HS-5 (cell line): ENCODE data around the gene SLC49A4.

Experiments
- DNase-seq: peaks from one replicate; pipeline ENCODE4 v3.0.0-alpha.2; 2012; ENCODE audit warnings: low read depth

Gene SLC49A4

GRCh38 chr3:122786066-122786465 lies 8.8 kb upstream of the SLC49A4 start:
- no peak for DNase-seq

GRCh38 chr3:122787872-122788271 lies 7.0 kb upstream of the SLC49A4 start:
- no peak for DNase-seq

- no peak for DNase-seq
These were observed 5.1 kb upstream of the SLC49A4 start for GRCh38 chr3:122789585-122790273.

DNA sequence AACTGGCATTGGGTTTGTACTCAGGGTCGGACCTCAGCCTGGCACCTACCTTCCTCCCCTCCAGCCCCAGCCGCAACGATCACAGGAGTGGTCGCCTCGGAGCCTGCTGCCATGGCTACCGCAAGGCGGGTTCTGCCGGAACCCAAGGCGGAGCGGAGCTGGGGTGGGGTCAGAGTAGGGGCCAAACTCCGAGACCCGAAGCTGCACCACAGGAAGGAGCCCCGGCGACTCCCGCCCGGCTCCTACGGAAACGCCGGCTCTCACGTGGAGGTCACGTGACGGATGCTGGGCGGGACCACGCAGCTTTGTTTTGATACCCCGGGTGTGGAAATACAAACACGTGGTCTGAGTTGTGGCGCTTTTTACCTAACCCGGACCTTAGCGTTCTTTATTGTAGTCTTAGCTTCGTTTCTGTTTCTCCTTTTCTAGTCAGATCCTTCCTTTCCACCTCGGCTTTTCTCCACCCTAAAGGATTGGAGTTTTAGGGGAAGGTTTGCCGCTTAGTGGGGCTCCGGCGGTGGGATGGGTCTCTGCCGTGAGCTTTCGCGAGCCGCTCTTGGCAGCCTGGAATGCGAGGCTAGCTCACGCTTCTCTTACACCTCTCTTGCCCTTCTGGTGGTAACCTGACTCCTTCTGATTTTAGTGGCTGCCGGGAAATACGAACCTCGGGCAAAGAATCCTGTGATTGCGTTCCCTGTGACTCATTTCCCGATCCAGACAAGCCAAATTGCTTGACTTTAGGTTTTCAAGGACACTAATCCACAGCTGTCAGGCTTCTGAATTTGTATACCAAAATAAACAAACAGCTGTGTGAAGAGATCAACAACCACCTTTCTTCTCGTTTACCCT lies 1.1 kb upstream of the SLC49A4 start, which contains the start of gene HSPBAP1:
Gene HSPBAP1, minus strand, starts transcription at position 264 of the 849 bp plus-strand sequence. Its CDS starts 151 bp downstream, at position 113.
- DNase-seq: peak; percentile 74

- no peak for DNase-seq
These were observed 438 bp upstream of the SLC49A4 start for GRCh38 chr3:122794483-122794778.

DNA sequence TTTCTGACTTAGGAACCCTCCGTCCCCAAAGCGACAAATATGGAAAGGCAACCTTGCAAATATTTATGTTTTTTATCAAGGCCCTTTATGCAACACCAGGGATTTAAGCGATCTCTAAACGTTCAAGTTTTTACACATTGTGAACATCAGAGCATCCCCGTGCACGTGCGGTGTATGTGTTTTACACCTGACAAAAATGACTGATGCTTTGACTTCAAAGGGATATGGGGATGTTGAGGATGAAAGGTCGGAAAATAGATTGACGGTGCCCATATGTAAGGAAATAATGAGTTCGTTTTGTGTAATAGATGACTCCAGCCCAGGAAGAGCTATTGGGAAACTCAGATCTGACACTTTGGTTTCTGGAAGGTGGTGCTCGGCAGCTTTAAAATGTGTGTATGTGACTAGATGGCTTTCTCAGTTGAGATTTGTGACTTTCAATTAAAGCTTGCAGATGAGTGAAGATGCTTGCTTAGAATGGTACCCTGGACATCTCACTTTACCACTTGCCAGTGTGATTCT lies 866 bp downstream of the SLC49A4 start:
- no peak for DNase-seq

DNA sequence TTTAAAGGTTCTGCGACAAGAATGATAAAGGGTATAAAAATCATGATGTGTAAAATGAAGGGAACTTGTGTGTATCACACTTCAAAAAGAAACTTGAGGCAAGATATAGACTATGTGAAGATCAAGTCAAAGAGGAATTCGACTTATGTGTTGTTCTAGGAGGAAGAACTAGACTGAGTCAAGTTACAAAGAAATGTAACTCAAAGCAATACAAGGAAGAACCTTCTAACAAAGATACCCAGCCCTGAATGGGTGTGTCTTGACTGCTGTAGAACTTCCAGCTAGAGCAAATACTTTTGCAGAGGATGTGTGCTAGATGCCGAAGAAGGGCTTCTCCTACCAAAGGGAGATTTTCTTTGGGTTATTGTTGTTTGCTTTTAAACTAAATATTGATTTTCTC lies 2.4 kb downstream of the SLC49A4 start:
- no peak for DNase-seq

DNA sequence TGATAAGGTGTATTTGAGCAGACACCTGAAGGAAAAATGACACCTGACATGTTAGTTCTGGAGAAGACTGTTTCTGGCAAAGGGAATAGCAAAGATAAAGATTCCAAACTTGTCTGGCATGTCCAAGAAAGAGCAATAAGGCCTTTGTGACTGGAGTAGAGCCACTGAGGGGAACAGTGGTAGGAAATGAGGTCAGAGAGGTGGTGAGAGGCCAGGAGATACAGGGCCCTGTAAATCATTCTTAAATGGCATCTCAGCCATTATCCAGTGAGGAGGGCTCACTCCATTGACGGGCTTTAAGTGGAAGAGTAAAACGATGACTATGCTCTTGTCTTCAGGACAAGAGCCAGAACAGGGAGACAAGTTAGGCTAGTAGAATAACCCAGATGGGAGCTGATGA lies 4.5 kb downstream of the SLC49A4 start:
- DNase-seq: no peak

GRCh38 chr3:122800031-122800430 lies 5.2 kb downstream of the SLC49A4 start:
- DNase-seq: no peak

DNA sequence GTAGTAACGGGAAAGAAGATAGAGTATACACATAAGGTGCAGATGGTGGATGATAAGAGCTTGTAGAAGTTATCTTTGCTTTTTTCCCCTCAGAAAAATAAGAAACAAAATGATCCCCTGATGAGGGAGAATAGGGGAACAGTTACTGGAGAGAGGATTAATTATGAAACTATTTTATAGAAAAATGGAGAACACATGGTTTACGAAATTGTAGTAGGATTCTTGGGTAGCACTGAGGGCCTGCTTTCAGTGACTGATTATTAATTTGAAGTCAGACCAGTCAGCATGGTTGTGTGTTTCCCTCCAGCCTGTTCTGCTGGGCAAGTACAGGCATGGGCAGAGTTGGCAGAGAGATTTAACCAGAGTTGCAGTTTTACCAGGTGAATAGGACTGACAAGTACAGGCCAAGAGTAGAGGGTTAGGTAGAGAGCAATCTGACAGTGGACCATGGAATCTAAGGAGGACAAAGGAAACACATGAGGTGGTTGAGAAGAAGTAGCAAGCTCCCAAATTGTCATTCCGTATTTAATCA lies 5.9 kb downstream of the SLC49A4 start:
- DNase-seq: no peak

DNA sequence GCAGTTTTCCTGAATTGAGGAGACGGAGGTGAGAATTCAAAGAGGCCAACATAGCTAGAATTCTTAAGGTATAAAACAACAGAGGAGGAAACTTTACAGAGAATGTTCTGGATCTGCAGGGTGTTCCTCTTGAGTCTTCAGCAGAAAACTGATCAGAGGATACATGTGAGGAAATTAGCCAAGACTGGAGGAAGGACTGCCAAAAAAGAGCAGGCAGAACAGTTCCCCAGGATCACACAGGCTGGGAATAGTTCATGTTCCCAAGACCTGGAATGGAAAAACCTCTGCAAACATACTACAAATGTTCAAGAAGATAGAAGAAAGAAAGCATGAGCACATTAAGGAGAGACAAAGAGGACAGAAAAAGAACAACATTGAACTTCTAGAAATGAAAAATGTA lies 7.5 kb downstream of the SLC49A4 start:
- no peak for DNase-seq

DNA sequence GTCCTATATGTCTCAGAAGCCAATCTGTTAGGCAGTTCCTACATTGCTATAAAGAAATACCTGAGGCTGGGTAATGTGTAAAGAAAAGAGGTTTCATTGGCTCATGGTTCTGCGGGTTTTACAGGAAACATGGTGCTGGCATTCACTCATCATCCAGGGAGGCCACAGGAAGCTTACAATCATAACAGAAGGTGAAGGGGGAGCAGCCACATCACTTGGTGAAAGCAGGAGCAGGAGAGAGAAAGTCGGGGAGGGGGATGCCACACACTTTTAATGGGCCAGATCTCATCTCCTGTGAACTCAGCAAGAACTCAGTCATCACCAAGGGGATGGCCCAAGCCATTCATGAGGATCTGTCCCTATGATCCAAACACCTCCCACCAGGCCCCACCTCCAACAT lies 9.1 kb downstream of the SLC49A4 start:
- DNase-seq: no peak

DNA sequence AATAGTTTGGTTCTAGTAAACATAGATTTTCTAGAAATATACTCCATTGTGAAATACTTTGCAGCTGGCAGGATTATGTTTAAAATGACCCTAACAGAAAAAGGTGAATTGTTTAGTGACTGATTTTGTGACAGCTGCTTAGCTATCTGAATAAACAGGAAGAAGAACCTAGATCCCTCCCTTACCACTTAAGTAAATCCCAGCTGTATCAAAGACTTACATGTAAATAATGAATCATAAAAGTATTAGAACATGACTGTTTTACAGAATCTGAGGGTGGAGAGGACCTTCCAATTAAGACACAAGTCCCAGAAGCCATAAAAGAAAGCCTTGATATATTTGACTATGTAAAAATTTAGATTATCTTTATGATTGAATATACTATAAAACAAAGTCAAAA lies 15.9 kb downstream of the SLC49A4 start:
- DNase-seq: no peak

- no peak for DNase-seq
These were observed 21.7 kb downstream of the SLC49A4 start for GRCh38 chr3:122816587-122816986.

- no peak for DNase-seq
These were observed 29.9 kb downstream of the SLC49A4 start for GRCh38 chr3:122824465-122825381.

GRCh38 chr3:122825460-122825859 lies 30.6 kb downstream of the SLC49A4 start:
- DNase-seq: no peak

- no peak for DNase-seq
These were observed 31.4 kb downstream of the SLC49A4 start for GRCh38 chr3:122826278-122826677.

DNA sequence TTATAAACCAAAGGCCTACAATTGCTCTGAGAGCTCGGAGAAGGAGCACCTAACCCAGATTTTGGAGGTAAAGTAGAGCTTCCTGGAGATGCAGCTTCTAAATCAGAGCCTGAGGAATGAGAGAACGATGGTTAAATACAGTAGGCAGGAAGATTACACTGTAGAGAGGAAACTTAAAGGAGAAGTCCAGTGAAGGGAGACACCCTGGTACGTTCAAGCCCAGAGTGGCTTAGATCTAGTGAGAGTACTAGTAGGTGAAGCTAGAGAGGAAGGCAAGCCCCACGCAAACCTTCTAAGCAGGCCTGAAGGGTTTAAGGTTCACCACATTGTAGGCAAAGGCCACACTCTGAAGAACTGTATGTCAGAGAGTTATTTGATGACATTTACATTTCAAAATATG lies 33.4 kb downstream of the SLC49A4 start:
- no peak for DNase-seq

- no peak for DNase-seq
These were observed 40.7 kb downstream of the SLC49A4 start for GRCh38 chr3:122835590-122835989.

- no peak for DNase-seq
These were observed 48.7 kb downstream of the SLC49A4 start for GRCh38 chr3:122843604-122844003.

DNA sequence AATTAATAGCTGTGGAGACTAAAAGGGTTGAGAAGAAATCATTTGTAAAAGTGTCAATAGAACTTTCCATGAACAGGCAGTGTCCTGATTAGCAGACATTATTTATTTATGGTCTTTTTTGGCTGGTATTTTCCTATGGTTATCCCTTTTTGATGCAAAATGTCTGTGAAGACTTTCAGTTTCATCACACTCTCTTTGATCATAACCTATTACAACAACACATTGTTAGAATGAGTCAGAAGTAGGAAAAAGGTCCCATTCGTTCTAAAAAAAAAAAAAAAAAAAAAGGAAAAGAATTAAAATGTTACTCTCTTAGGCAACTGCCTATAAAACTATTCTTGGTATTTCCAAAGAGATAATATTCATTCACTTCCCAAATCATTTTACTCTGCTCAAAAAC lies 62.1 kb downstream of the SLC49A4 start:
- peak; percentile 24 for DNase-seq

- DNase-seq: no peak
These were observed 63.5 kb downstream of the SLC49A4 start for GRCh38 chr3:122858373-122858772.
